ENCODE results near the gene ZBED4.

- TF ChIP-seq POLR2A (IDR thresholded peaks at IDR 0.05), result no peak
- TF ChIP-seq CTCF (IDR thresholded peaks at IDR 0.05), result no peak
Measured at GRCh38 chr22:49824936-49825335, 28.7 kb upstream of the ZBED4 start.

Measured in adrenal gland (tissue), 5 donors.